Measurements from ENCODE around the gene PLEKHF1. TPM values are rescaled to one million over a fixed set of nuclear protein-coding genes. Genes with fewer than 3 reads are reported as not detected.

Gene PLEKHF1
- total RNA-seq, 2 donors from 2014 or later: 24.3 to 29.7 TPM

- ATAC-seq: peak; percentile 13 to 15
- Mint-ChIP-seq H3K9me3 (no peaks in the 10 kb centered on the region), H3K27ac (peak overlapping the region; percentile 94 to 99), H3K36me3 (peaks cover 13 to 21% of the 10 kb centered on the region in 2 donors)
- peak in 1 of 2 donors; percentile 26 for DNase-seq (ENCODE audit: low spot score in 2 of 2)
Observed at GRCh38 chr19:29715701-29716581, 50.7 kb downstream of the PLEKHF1 start.

GRCh38 chr19:29717051-29717450, 51.8 kb downstream of the PLEKHF1 start:
- Mint-ChIP-seq H3K9me3 (no peaks in the 10 kb centered on the region), H3K27ac (peak overlapping the region in 1 of 2 donors; percentile 94), H3K36me3 (peaks cover 13 to 15% of the 10 kb centered on the region in 2 donors)
- no peak for DNase-seq (ENCODE audit: low spot score in 2 of 2)
- ATAC-seq: no peak

GRCh38 chr19:29724102-29724641, 58.9 kb downstream of the PLEKHF1 start:
- no peaks in the 10 kb centered on the region for H3K9me3 Mint-ChIP-seq
- DNase-seq (ENCODE audit: low spot score in 2 of 2): peak in 1 of 2 donors; percentile 16
- H3K27ac Mint-ChIP-seq: no peak overlapping the region
- ATAC-seq: peak; percentile 29 to 64
- no peaks in the 10 kb centered on the region for H3K36me3 Mint-ChIP-seq

- no peaks in the 10 kb centered on the region for H3K9me3 Mint-ChIP-seq
- H3K27ac Mint-ChIP-seq: no peak overlapping the region
- ATAC-seq: no peak
- H3K36me3 Mint-ChIP-seq: no peaks in the 10 kb centered on the region
- DNase-seq (ENCODE audit: low spot score in 2 of 2): no peak
Observed at GRCh38 chr19:29724746-29725145, 59.5 kb downstream of the PLEKHF1 start.

Other genes with a start within 250 kb of the PLEKHF1 start
- gene VSTM2B, start 139.5 kb upstream of the PLEKHF1 start, total RNA-seq: under 1 TPM in 1 of 2 donors, not detected in 1; 0.27 TPM
- 10 to 100 TPM; 83.7 to 90.7 TPM for gene POP4, start 59.2 kb upstream of the PLEKHF1 start, total RNA-seq
- gene C19orf12, start 49.8 kb downstream of the PLEKHF1 start, total RNA-seq: 10 to 100 TPM; 30.9 to 33.9 TPM
- gene CCNE1, start 146.5 kb downstream of the PLEKHF1 start, total RNA-seq: 10 to 100 TPM; 43.5 to 48.6 TPM

Measured in activated naive CD4-positive, alpha-beta T cell treated with anti-CD3 and anti-CD28 coated beads, Interleukin-2, amount 50 U/mL, for 72 hours (primary cell).